ENCODE measurements around the gene TMC1.

Gene TMC1

DNA sequence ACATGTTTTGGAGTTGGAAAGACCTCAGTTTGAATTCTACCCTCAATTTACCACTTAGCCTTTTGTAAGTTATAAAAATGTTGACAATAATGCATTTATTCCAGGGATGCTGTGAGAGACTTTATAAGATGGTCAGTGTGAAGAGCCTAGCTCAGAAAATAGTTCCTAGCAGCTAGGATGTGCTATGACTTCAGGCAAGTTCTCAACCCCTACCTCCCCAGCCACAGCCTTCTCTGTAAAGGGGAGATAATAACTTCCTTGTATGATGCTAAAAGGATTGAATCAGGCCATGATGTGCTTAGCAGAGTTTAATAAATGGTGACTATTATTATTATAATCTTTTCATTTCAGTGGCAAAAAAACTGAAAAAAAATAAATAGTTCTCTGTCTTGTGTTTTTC, 353.8 kb downstream of the TMC1 start:
- H3K36me3 ChIP-seq (ENCODE audit: insufficient read depth, low read length), result no peaks in the 10 kb centered on the region
- no peaks in the 10 kb centered on the region for H3F3A ChIP-seq (ENCODE audit: insufficient read depth, low read length)
- no peaks in the 10 kb centered on the region for H3K9me3 ChIP-seq (ENCODE audit: low read length)
- no peaks in the 10 kb centered on the region for H4K20me1 ChIP-seq (ENCODE audit: insufficient read depth, low read length)
- no peak overlapping the region for H2AFZ ChIP-seq (ENCODE audit: low read length)
- no peak overlapping the region for H3K27ac ChIP-seq (ENCODE audit: low read depth, low read length, poor library complexity, severe bottlenecking)
- TF ChIP-seq, protein P1, sequence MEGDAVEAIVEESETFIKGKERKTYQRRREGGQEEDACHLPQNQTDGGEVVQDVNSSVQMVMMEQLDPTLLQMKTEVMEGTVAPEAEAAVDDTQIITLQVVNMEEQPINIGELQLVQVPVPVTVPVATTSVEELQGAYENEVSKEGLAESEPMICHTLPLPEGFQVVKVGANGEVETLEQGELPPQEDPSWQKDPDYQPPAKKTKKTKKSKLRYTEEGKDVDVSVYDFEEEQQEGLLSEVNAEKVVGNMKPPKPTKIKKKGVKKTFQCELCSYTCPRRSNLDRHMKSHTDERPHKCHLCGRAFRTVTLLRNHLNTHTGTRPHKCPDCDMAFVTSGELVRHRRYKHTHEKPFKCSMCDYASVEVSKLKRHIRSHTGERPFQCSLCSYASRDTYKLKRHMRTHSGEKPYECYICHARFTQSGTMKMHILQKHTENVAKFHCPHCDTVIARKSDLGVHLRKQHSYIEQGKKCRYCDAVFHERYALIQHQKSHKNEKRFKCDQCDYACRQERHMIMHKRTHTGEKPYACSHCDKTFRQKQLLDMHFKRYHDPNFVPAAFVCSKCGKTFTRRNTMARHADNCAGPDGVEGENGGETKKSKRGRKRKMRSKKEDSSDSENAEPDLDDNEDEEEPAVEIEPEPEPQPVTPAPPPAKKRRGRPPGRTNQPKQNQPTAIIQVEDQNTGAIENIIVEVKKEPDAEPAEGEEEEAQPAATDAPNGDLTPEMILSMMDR (IDR thresholded peaks at IDR 0.05; ENCODE audit: low read length), result no peak
- no peak for TF ChIP-seq EZH2 (IDR thresholded peaks at IDR 0.05; ENCODE audit: borderline replicate concordance, low read length)
- H3K4me1 ChIP-seq (ENCODE audit: insufficient read depth, low read length, severe bottlenecking), result no peaks in the 10 kb centered on the region
- H3K27me3 ChIP-seq (ENCODE audit: insufficient read depth, low read length), result no peaks in the 10 kb centered on the region
- no peaks in the 10 kb centered on the region for H3K9me2 ChIP-seq (ENCODE audit: low read depth, low read length)
- no peak overlapping the region for H3K4me3 ChIP-seq (ENCODE audit: low read depth, low read length, poor library complexity, severe bottlenecking)
- no peak overlapping the region for H3K9ac ChIP-seq (ENCODE audit: low read length)
- H3K79me2 ChIP-seq (ENCODE audit: insufficient read depth, low read length), result no peaks in the 10 kb centered on the region
- no peak overlapping the region for H3K4me2 ChIP-seq (ENCODE audit: low read length)

DNA sequence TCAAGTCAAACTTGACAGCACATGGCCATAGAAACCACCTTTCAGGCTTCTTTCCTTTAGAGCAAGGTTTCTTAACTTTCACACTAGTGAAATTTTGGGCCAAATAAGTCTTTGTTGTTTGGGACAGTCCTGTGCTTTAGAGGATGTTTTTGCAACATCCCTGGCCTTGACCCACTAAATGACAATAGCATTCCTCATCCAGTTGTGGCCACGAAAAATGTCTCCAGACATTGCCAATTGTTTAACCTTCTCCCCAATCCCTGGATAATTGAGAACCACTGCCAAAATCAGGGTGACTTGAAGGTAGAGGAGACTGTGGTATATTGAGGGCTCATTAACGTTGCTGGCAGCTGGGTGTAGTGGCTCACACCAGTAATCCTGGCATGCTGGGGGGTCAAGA, 359.4 kb downstream of the TMC1 start:
- no peaks in the 10 kb centered on the region for H3F3A ChIP-seq (ENCODE audit: insufficient read depth, low read length)
- H4K20me1 ChIP-seq (ENCODE audit: insufficient read depth, low read length), result no peaks in the 10 kb centered on the region
- TF ChIP-seq, protein P1 (IDR thresholded peaks at IDR 0.05; ENCODE audit: low read length), result no peak
- no peak for TF ChIP-seq EZH2 (IDR thresholded peaks at IDR 0.05; ENCODE audit: borderline replicate concordance, low read length)
- no peak overlapping the region for H3K4me2 ChIP-seq (ENCODE audit: low read length)
- H3K4me1 ChIP-seq (ENCODE audit: insufficient read depth, low read length, severe bottlenecking), result no peaks in the 10 kb centered on the region
- no peak overlapping the region for H3K27ac ChIP-seq (ENCODE audit: low read depth, low read length, poor library complexity, severe bottlenecking)
- H3K9ac ChIP-seq (ENCODE audit: low read length), result no peak overlapping the region
- no peaks in the 10 kb centered on the region for H3K9me3 ChIP-seq (ENCODE audit: low read length)
- no peak overlapping the region for H2AFZ ChIP-seq (ENCODE audit: low read length)
- H3K79me2 ChIP-seq (ENCODE audit: insufficient read depth, low read length), result no peaks in the 10 kb centered on the region
- no peak overlapping the region for H3K4me3 ChIP-seq (ENCODE audit: low read depth, low read length, poor library complexity, severe bottlenecking)
- H3K27me3 ChIP-seq (ENCODE audit: insufficient read depth, low read length), result no peaks in the 10 kb centered on the region
- no peaks in the 10 kb centered on the region for H3K9me2 ChIP-seq (ENCODE audit: low read depth, low read length)
- no peaks in the 10 kb centered on the region for H3K36me3 ChIP-seq (ENCODE audit: insufficient read depth, low read length)

DNA sequence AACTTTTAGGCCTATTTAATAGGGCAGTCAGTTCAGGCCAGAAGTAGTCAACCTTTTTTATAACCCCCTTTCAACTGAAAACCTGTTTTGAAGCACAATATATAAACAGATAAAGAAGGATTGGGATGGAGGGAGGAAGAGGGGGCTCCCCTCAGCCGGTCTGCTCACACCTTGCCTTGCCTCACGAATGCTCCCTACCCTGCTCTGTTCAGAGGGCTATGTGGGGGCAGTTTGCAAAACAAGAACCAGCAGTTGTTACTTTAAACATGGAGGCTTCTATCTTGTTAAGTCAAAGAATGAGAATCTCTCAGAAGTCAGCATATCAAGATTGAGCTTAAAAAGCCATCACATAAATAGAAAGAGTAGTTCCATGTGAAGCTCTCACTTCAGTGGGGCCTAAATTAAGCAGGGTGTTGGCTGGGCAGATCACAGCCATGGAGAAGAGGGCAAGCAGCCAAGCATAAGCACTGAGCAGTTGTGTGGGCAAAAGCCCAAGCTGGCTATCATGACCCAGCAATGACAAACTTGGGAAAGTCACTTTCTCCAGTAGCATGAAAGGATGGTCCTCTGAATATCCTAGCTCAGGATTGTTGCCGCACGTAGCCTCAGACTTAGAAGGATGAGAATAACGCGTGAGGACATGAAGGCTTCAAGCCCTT, 360.8 kb downstream of the TMC1 start:
- H2AFZ ChIP-seq (ENCODE audit: low read length), result no peak overlapping the region
- no peak overlapping the region for H3K9ac ChIP-seq (ENCODE audit: low read length)
- TF ChIP-seq, protein P1 (IDR thresholded peaks at IDR 0.05; ENCODE audit: low read length), result no peak
- TF ChIP-seq EZH2 (IDR thresholded peaks at IDR 0.05; ENCODE audit: borderline replicate concordance, low read length), result no peak

More for the DNA sequence above, 360.8 kb downstream of the TMC1 start:
- Histone ChIP-seq H3K4me3 (ENCODE audit: low read depth, low read length, poor library complexity, severe bottlenecking) (no peak overlapping the region), H3K27ac (ENCODE audit: low read depth, low read length, poor library complexity, severe bottlenecking) (no peak overlapping the region), H3K4me2 (ENCODE audit: low read length) (no peak overlapping the region), H3K36me3 (ENCODE audit: insufficient read depth, low read length) (no peaks in the 10 kb centered on the region), H3K27me3 (ENCODE audit: insufficient read depth, low read length) (no peaks in the 10 kb centered on the region), H3K79me2 (ENCODE audit: insufficient read depth, low read length) (no peaks in the 10 kb centered on the region), H3F3A (ENCODE audit: insufficient read depth, low read length) (no peaks in the 10 kb centered on the region), H3K9me2 (ENCODE audit: low read depth, low read length) (no peaks in the 10 kb centered on the region), H4K20me1 (ENCODE audit: insufficient read depth, low read length) (no peaks in the 10 kb centered on the region), H3K4me1 (ENCODE audit: insufficient read depth, low read length, severe bottlenecking) (no peaks in the 10 kb centered on the region), H3K9me3 (ENCODE audit: low read length) (no peaks in the 10 kb centered on the region)

All from OCI-LY1 (cell line).